Measurements from ENCODE around the gene DYRK2.

DNA sequence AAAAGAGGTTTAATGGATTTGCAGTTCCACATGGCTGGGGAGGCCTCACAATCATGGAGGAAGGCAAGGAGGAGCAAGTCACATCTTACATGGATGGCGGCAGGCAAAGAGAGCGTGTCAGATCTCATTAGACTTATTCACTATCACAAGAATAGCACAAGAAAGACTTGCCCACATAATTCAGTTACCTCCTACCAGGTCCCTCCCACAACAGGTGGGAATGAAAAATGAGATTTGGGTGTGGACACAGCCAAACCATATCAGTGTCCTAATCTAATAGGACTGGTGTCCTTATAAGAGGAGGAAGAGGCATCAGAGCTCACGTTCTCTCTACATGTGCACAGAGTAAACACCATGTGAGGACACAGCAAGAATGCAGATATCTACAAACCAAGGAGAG lies 25.9 kb downstream of the DYRK2 start:
- TF ChIP-seq POLR2A (IDR thresholded peaks at IDR 0.05), result no peak
- TF ChIP-seq, protein P1, sequence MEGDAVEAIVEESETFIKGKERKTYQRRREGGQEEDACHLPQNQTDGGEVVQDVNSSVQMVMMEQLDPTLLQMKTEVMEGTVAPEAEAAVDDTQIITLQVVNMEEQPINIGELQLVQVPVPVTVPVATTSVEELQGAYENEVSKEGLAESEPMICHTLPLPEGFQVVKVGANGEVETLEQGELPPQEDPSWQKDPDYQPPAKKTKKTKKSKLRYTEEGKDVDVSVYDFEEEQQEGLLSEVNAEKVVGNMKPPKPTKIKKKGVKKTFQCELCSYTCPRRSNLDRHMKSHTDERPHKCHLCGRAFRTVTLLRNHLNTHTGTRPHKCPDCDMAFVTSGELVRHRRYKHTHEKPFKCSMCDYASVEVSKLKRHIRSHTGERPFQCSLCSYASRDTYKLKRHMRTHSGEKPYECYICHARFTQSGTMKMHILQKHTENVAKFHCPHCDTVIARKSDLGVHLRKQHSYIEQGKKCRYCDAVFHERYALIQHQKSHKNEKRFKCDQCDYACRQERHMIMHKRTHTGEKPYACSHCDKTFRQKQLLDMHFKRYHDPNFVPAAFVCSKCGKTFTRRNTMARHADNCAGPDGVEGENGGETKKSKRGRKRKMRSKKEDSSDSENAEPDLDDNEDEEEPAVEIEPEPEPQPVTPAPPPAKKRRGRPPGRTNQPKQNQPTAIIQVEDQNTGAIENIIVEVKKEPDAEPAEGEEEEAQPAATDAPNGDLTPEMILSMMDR (IDR thresholded peaks at IDR 0.05), result no peak
